ENCODE results near the gene TSPAN18. TPM values are rescaled to one million over a fixed set of nuclear protein-coding genes. Genes with fewer than 3 reads are reported as not detected.

TSPAN18 gene
- polyA plus RNA-seq, 4 donors = 47.8 to 59.6 (median 53.6) TPM

- DNase-seq (ENCODE audit: low read depth in 4 of 4, low spot score in 3 of 4) = no peak
These were observed 239.9 kb downstream of the TSPAN18 start for GRCh38 chr11:44966694-44967093.

- no peak for DNase-seq (ENCODE audit: low read depth in 4 of 4, low spot score in 3 of 4)
These were observed 241.3 kb downstream of the TSPAN18 start for GRCh38 chr11:44967930-44968496.

- no peak for DNase-seq (ENCODE audit: low read depth in 4 of 4, low spot score in 3 of 4)
These were observed 241.7 kb downstream of the TSPAN18 start for GRCh38 chr11:44968510-44968909.

GRCh38 chr11:44969651-44970252 lies 243.0 kb downstream of the TSPAN18 start:
- DNase-seq (ENCODE audit: low read depth in 4 of 4, low spot score in 3 of 4) = no peak

GRCh38 chr11:44970293-44970692 lies 243.5 kb downstream of the TSPAN18 start:
- no peak for DNase-seq (ENCODE audit: low read depth in 4 of 4, low spot score in 3 of 4)

GRCh38 chr11:44971185-44971584 lies 244.4 kb downstream of the TSPAN18 start:
- DNase-seq (ENCODE audit: low read depth in 4 of 4, low spot score in 3 of 4) = no peak

- DNase-seq (ENCODE audit: low read depth in 4 of 4, low spot score in 3 of 4) = no peak
These were observed 246.1 kb downstream of the TSPAN18 start for GRCh38 chr11:44972746-44973435.

GRCh38 chr11:44973632-44974401 lies 247.1 kb downstream of the TSPAN18 start:
- DNase-seq (ENCODE audit: low read depth in 4 of 4, low spot score in 3 of 4) = no peak

- no peak for DNase-seq (ENCODE audit: low read depth in 4 of 4, low spot score in 3 of 4)
These were observed 247.7 kb downstream of the TSPAN18 start for GRCh38 chr11:44974402-44975000.

- DNase-seq (ENCODE audit: low read depth in 4 of 4, low spot score in 3 of 4) = no peak
These were observed 249.8 kb downstream of the TSPAN18 start for GRCh38 chr11:44976576-44976975.

- DNase-seq (ENCODE audit: low read depth in 4 of 4, low spot score in 3 of 4) = no peak
These were observed 250.8 kb downstream of the TSPAN18 start for GRCh38 chr11:44977493-44977984.

GRCh38 chr11:44978274-44978960 lies 251.7 kb downstream of the TSPAN18 start:
- no peak for DNase-seq (ENCODE audit: low read depth in 4 of 4, low spot score in 3 of 4)

- no peak for DNase-seq (ENCODE audit: low read depth in 4 of 4, low spot score in 3 of 4)
These were observed 252.2 kb downstream of the TSPAN18 start for GRCh38 chr11:44978961-44979331.

GRCh38 chr11:44979543-44980399 lies 253.0 kb downstream of the TSPAN18 start:
- no peak for DNase-seq (ENCODE audit: low read depth in 4 of 4, low spot score in 3 of 4)

- DNase-seq (ENCODE audit: low read depth in 4 of 4, low spot score in 3 of 4) = no peak
These were observed 254.0 kb downstream of the TSPAN18 start for GRCh38 chr11:44980533-44981427.
